AG04449 (cell line): ENCODE measurements around the gene SLC38A9.

ENCODE experiments used
- CTCF ChIA-PET: fragments of 350-600 bp; formaldehyde crosslinking; extraction: SDS; loops from one replicate; lab custom pipeline; 2021; ENCODE audit warnings: antibody characterized with exemption; lab: Yijun Ruan, JAX
- POLR2A ChIA-PET: fragments of 400-600, 350-600 bp; formaldehyde crosslinking; extraction: SDS; loops from one replicate; lab custom pipeline; 2020; ENCODE audit warnings: antibody characterized with exemption, inconsistent platforms; lab: Yijun Ruan, JAX
- DNase-seq: peaks from one replicate; pipeline ENCODE4 v3.0.0-alpha.2; 2010; ENCODE audit warnings: low read depth, low spot score
- H3K4me3 ChIP-seq: 2 replicates; pipeline ENCODE4 v1.5.1; 2011; ENCODE audit warnings: low read depth, mild to moderate bottlenecking, control low read depth, low read length
- TF ChIP-seq, protein P1 (sequence below): IDR thresholded peaks from one replicate; pipeline ENCODE4 v1.5.1; 2011; ENCODE audit warnings: mild to moderate bottlenecking, moderate library complexity, low read length, control low read depth, inconsistent platforms; ENCODE audit not compliant: insufficient read depth; ENCODE audit errors: missing control alignments

The SLC38A9 gene

GRCh38 chr5:55583578-55583977, 128.5 kb downstream of the SLC38A9 start:
- TF ChIP-seq, protein P1, sequence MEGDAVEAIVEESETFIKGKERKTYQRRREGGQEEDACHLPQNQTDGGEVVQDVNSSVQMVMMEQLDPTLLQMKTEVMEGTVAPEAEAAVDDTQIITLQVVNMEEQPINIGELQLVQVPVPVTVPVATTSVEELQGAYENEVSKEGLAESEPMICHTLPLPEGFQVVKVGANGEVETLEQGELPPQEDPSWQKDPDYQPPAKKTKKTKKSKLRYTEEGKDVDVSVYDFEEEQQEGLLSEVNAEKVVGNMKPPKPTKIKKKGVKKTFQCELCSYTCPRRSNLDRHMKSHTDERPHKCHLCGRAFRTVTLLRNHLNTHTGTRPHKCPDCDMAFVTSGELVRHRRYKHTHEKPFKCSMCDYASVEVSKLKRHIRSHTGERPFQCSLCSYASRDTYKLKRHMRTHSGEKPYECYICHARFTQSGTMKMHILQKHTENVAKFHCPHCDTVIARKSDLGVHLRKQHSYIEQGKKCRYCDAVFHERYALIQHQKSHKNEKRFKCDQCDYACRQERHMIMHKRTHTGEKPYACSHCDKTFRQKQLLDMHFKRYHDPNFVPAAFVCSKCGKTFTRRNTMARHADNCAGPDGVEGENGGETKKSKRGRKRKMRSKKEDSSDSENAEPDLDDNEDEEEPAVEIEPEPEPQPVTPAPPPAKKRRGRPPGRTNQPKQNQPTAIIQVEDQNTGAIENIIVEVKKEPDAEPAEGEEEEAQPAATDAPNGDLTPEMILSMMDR, result no peak
- ChIA-PET CTCF (no interaction called here), POLR2A (no interaction called here)

GRCh38 chr5:55582256-55582655, 129.9 kb downstream of the SLC38A9 start:
- ChIA-PET POLR2A (no interaction called here), CTCF (no interaction called here)
- no peak for DNase-seq
- TF ChIP-seq, protein P1, result no peak
- H3K4me3 ChIP-seq, result no peak overlapping the region

More at GRCh38 chr5:55583578-55583977, 128.5 kb downstream of the SLC38A9 start:
- no peak overlapping the region for H3K4me3 ChIP-seq
- DNase-seq, result no peak

DNA sequence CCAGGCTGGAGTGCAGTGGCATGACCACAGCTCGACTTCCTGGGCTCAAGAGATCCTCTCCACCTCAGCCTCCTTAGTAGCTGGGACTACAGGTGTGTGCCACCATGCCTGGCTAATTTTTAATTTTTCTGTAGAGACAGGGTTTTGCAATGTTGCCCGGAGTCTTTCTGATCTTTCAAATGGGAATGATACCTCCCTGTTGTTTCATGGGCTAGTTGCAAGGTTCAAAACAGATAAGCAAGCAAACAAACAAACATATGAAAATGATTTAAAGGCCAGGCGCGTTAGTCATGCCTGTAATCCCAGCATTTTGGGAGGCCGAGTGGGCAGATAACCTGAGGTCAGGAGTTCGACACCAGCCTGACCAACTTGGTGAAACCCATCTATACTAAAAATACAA, 132.1 kb downstream of the SLC38A9 start:
- TF ChIP-seq, protein P1, result no peak
- ChIA-PET POLR2A (no interaction called here), CTCF (interaction anchor here (1.6 kb wide), 1 partner anchor 45 kb away, joined by 3 read pairs; no protein-coding TSS in a partner anchor)
- no peak overlapping the region for H3K4me3 ChIP-seq
- DNase-seq, result no peak

- ChIA-PET CTCF (interaction anchor here (1.4 kb wide), 1 partner anchor 18 kb away, joined by 3 read pairs; no protein-coding TSS in a partner anchor), POLR2A (no interaction called here)
- no peak overlapping the region for H3K4me3 ChIP-seq
- TF ChIP-seq, protein P1, result no peak
- no peak for DNase-seq
Observed at GRCh38 chr5:55578771-55579170, 133.4 kb downstream of the SLC38A9 start.

GRCh38 chr5:55577353-55578060, 134.6 kb downstream of the SLC38A9 start:
- ChIA-PET CTCF (no interaction called here), POLR2A (no interaction called here)
- DNase-seq, result no peak
- TF ChIP-seq, protein P1, result no peak
- no peak overlapping the region for H3K4me3 ChIP-seq

GRCh38 chr5:55576661-55577060, 135.5 kb downstream of the SLC38A9 start:
- no peak overlapping the region for H3K4me3 ChIP-seq
- no peak for DNase-seq
- ChIA-PET CTCF (interaction anchor here (1.4 kb wide), 1 partner anchor 116 kb away, joined by 3 read pairs; no protein-coding TSS in a partner anchor), POLR2A (no interaction called here)
- TF ChIP-seq, protein P1, result no peak
